PC-3 (cell line): ENCODE results near the gene NPTX1.

Source experiments
- EZH2 ChIP-seq: fragments of 300-600 bp; sonication (generic); IDR thresholded peaks from one replicate; pipeline ENCODE4 v1.6.1; 2017; ENCODE audit warnings: antibody characterized with exemption, mild to moderate bottlenecking, low read length; ENCODE audit not compliant: unreplicated experiment
- EZH2phosphoT487 ChIP-seq: fragments of 300-600 bp; sonication (generic); IDR thresholded peaks from 2 replicates; pipeline ENCODE4 v1.6.1; 2018; ENCODE audit warnings: mild to moderate bottlenecking, antibody characterized with exemption, low read length, borderline replicate concordance
- TF ChIP-seq, protein P1 (sequence below): fragments of 300-600 bp; sonication (generic); conservative IDR thresholded peaks from 2 replicates; pipeline ENCODE4 v1.5.1; 2017; ENCODE audit warnings: antibody characterized with exemption, low read depth, mild to moderate bottlenecking, low read length

DNA sequence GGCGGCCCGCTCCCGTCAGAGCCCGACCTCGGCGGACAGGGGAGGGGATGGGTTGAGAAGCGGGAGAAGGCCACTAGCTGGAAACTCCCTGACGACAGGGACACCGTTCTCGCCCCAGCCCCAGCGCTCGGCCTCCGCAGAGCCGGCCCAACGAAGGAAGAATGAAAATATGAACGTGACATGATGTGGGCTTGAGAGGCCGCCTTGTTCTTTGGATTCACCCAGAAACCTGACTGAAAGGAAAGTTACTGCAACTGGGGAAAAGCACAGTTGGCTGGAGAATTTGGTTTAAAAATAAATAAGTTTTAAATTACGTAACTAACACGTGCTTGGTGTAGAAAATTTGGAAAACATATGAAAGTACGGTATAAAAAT lies 21.1 kb downstream of the NPTX1 start:
- TF ChIP-seq, protein P1, sequence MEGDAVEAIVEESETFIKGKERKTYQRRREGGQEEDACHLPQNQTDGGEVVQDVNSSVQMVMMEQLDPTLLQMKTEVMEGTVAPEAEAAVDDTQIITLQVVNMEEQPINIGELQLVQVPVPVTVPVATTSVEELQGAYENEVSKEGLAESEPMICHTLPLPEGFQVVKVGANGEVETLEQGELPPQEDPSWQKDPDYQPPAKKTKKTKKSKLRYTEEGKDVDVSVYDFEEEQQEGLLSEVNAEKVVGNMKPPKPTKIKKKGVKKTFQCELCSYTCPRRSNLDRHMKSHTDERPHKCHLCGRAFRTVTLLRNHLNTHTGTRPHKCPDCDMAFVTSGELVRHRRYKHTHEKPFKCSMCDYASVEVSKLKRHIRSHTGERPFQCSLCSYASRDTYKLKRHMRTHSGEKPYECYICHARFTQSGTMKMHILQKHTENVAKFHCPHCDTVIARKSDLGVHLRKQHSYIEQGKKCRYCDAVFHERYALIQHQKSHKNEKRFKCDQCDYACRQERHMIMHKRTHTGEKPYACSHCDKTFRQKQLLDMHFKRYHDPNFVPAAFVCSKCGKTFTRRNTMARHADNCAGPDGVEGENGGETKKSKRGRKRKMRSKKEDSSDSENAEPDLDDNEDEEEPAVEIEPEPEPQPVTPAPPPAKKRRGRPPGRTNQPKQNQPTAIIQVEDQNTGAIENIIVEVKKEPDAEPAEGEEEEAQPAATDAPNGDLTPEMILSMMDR: no peak
- TF ChIP-seq EZH2: no peak
- TF ChIP-seq EZH2phosphoT487: no peak
